Rectal smooth muscle tissue (tissue), 1 donor: ENCODE measurements around the gene MDC1.
A peak's percentile ranks its signal among the peaks of the same experiment; 100 is the strongest.
"Not testable (repeated sequence)": the region's sequence is repeated elsewhere in the genome, so short reads cannot be mapped to it uniquely, and the experiment has no call there.

Experiments used
- H3K27ac ChIP-seq: one replicate; pipeline ENCODE4 v1.7.0; 2013; ENCODE audit warnings: low read depth, low read length, inconsistent platforms
- H3K27me3 ChIP-seq: one replicate; pipeline ENCODE4 v1.7.0; 2013; ENCODE audit warnings: low read length; ENCODE audit not compliant: control insufficient read depth, insufficient read depth
- H3K36me3 ChIP-seq: one replicate; pipeline ENCODE4 v1.7.0; 2013; ENCODE audit warnings: low read length; ENCODE audit not compliant: control insufficient read depth, insufficient read depth
- H3K4me1 ChIP-seq: one replicate; pipeline ENCODE4 v1.7.0; 2013; ENCODE audit warnings: low read length; ENCODE audit not compliant: control insufficient read depth, insufficient read depth
- H3K4me3 ChIP-seq: one replicate; pipeline ENCODE4 v1.7.0; 2013; ENCODE audit warnings: low read length
- H3K9ac ChIP-seq: one replicate; pipeline ENCODE4 v1.7.0; 2013; ENCODE audit warnings: low read length

Gene MDC1

DNA sequence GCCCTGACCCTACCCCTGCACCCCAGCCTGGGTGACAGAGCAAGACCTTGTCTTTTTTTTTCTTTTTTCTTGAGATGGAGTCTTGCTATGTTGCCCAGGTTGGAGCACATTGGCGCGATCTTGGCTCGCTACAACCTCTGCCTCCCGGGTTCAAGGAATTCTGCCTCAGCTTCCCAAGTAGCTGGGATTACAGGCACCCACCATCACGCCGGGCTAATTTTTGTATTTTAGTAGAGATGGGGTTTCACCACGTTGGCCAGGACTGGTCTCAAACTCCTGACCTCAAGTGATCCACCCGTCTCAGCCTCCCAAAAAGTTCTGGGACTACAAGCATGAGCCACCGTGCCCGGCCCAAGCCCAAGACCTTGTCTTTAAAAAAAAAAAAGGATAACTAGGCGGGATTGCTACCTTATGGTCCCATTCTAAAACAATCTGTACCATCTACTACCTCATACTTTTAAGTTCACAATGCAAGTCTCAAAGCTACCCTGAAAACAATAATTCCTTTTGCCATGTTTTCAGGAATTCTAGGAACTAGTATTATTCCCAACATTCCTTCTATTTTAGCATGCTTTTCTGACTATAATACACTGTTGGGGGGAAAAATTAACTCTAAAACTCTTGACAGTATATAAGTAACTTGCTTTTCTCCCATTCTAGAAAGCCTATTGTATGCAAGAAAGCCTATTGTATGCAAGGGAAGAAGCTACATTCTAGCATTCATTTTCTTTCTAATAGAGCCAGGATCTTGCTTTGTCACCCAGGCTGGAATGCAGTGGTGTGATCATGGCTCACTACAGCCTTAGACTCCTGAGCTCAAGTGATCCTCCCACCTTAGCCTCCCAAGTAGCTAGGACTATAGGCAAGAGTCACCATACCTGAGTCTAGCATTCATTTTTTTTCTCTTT, 9.7 kb upstream of the MDC1 start:
- Histone ChIP-seq H3K36me3 (peaks cover 51% of the 10 kb centered on the region), H3K9ac (no peak overlapping the region), H3K4me3 (no peak overlapping the region), H3K27me3 (no peaks in the 10 kb centered on the region), H3K4me1 (peaks cover 2% of the 10 kb centered on the region), H3K27ac (no peak overlapping the region)

- Histone ChIP-seq H3K36me3 (peaks cover 47% of the 10 kb centered on the region), H3K27ac (peak overlapping the region; percentile 33), H3K4me3 (no peak overlapping the region), H3K4me1 (peaks cover 2% of the 10 kb centered on the region), H3K9ac (no peak overlapping the region), H3K27me3 (no peaks in the 10 kb centered on the region)
Observed at GRCh38 chr6:30725713-30726505, 8.8 kb upstream of the MDC1 start.

- Histone ChIP-seq H3K9ac (no peak overlapping the region), H3K4me1 (no peaks in the 10 kb centered on the region), H3K27me3 (no peaks in the 10 kb centered on the region), H3K36me3 (peaks cover 44% of the 10 kb centered on the region), H3K4me3 (no peak overlapping the region), H3K27ac (no peak overlapping the region)
Observed at GRCh38 chr6:30724906-30725667, 8.0 kb upstream of the MDC1 start.

GRCh38 chr6:30723843-30724741, 7.0 kb upstream of the MDC1 start:
- not testable (repeated sequence) for H3K27ac ChIP-seq, H3K4me1 ChIP-seq, H3K4me3 ChIP-seq, H3K9ac ChIP-seq, H3K27me3 ChIP-seq
- peaks cover 35% of the 10 kb centered on the region for H3K36me3 ChIP-seq

- H3K36me3 ChIP-seq, result peaks cover 35% of the 10 kb centered on the region
- not testable (repeated sequence) for H3K27ac ChIP-seq, H3K4me3 ChIP-seq, H3K4me1 ChIP-seq, H3K9ac ChIP-seq, H3K27me3 ChIP-seq
Observed at GRCh38 chr6:30723159-30723842, 6.2 kb upstream of the MDC1 start.

DNA sequence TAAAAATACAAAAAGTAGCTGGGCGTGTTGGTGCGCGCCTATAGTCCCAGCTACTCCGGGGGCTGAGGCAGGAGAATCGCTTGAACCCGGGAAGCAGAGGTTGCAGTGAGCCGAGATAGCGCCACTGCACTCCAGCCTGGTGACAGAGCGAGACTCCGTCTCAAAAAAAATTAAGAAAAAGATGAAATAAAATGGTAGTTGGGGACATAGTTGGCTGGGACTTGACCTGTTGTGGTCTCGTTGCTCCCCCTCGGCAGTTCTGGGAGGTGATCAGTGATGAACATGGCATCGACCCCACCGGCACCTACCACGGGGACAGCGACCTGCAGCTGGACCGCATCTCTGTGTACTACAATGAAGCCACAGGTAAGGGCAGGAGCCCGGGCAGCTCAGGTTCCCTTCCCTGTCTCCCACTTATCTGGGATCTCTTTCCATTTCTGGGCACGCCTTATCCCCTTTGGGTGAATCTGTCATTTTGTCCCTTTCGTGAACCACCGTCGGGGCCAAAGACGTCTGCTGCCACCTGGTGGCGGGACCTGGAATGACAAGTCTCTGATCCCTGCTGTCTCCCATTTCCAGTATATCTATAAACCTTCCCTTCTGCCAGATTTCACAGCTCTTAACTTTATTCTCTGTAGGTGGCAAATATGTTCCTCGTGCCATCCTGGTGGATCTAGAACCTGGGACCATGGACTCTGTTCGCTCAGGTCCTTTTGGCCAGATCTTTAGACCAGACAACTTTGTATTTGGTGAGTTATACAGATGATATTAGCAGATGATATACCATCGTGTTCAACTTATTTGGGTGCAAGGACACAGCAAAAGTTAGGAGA, 5.4 kb upstream of the MDC1 start:
- Histone ChIP-seq H3K36me3 (peaks cover 28% of the 10 kb centered on the region), H3K9ac (no peak overlapping the region), H3K4me3 (peak overlapping the region; percentile 77), H3K27me3 (no peaks in the 10 kb centered on the region), H3K27ac (peak overlapping the region; percentile 41), H3K4me1 (peaks cover 6% of the 10 kb centered on the region)

GRCh38 chr6:30722025-30722279, 4.9 kb upstream of the MDC1 start:
- H3K4me1 ChIP-seq, H3K27me3 ChIP-seq, H3K9ac ChIP-seq: not testable (repeated sequence)
- peak overlapping the region; percentile 77 for H3K4me3 ChIP-seq
- peaks cover 24% of the 10 kb centered on the region for H3K36me3 ChIP-seq
- H3K27ac ChIP-seq, result peak overlapping the region; percentile 95

GRCh38 chr6:30721198-30722024, 4.3 kb upstream of the MDC1 start:
- peak overlapping the region; percentile 76 for H3K9ac ChIP-seq
- peak overlapping the region; percentile 95 for H3K27ac ChIP-seq
- peaks cover 10% of the 10 kb centered on the region for H3K4me1 ChIP-seq
- H3K4me3 ChIP-seq, result peak overlapping the region; percentile 86
- H3K36me3 ChIP-seq, result peaks cover 24% of the 10 kb centered on the region
- H3K27me3 ChIP-seq, result no peaks in the 10 kb centered on the region

GRCh38 chr6:30720738-30721197, 3.7 kb upstream of the MDC1 start:
- Histone ChIP-seq H3K4me3 (peak overlapping the region; percentile 86), H3K27me3 (no peaks in the 10 kb centered on the region), H3K4me1 (peaks cover 11% of the 10 kb centered on the region), H3K27ac (peak overlapping the region; percentile 95), H3K36me3 (peaks cover 22% of the 10 kb centered on the region), H3K9ac (peak overlapping the region; percentile 57)
